A673 (cell line): ENCODE measurements around the gene ITSN2. TPM values are rescaled to one million over a fixed set of nuclear protein-coding genes. Genes with fewer than 3 reads are reported as not detected.

Experiments
- BruUV-seq: library from RNA; stranded (reverse); fragments of 400-500 nt; replicated peaks from 2 replicates; lab custom pipeline; 2021; lab: Mats Ljungman, UMichigan
- CTCF ChIA-PET: fragments of 300-600 bp; sonication (Branson Sonifier 250); formaldehyde crosslinking; loops from one replicate; lab custom pipeline; 2022; ENCODE audit warnings: antibody characterized with exemption; lab: Charles Lee
- POLR2A ChIA-PET: fragments of 300-600 bp; sonication (Branson Sonifier 250); formaldehyde crosslinking; loops from one replicate; lab custom pipeline; 2022; ENCODE audit warnings: antibody characterized with exemption; ENCODE audit not compliant: low non-redundant PET; lab: Charles Lee
- DNase-seq: peaks from one replicate; pipeline ENCODE4 v3.0.0-alpha.2; 2015; ENCODE audit warnings: low spot score
- H3K27ac ChIP-seq: fragments of 200-600 bp; sonication (generic); 2 replicates; pipeline ENCODE4 v1.5.1; 2016; ENCODE audit warnings: mixed run types, low read depth, mild to moderate bottlenecking, mixed read lengths, antibody characterized with exemption, low read length; ENCODE audit not compliant: poor library complexity, severe bottlenecking
- H3K27me3 ChIP-seq: fragments of 200-600 bp; sonication (generic); replicated peaks from 2 replicates; pipeline ENCODE4 v1.6.1; 2017; ENCODE audit warnings: mixed run types, low read depth, mild to moderate bottlenecking, mixed read lengths, antibody characterized with exemption, low read length; ENCODE audit not compliant: insufficient read depth, poor library complexity
- H3K36me3 ChIP-seq: fragments of 200-600 bp; sonication (generic); 2 replicates; pipeline ENCODE4 v1.6.1; 2016; ENCODE audit warnings: mixed run types, mild to moderate bottlenecking, mixed read lengths, antibody characterized with exemption, low read length; ENCODE audit not compliant: insufficient read depth, poor library complexity, severe bottlenecking
- H3K4me1 ChIP-seq: fragments of 200-600 bp; sonication (generic); 2 replicates; pipeline ENCODE4 v1.6.1; 2017; ENCODE audit warnings: mixed run types, mild to moderate bottlenecking, mixed read lengths, antibody characterized with exemption, low read length; ENCODE audit not compliant: insufficient read depth, poor library complexity, severe bottlenecking
- H3K4me3 ChIP-seq: fragments of 200-600 bp; sonication (generic); 2 replicates; pipeline ENCODE4 v1.5.1; 2016; ENCODE audit warnings: low read depth, mixed run types, mild to moderate bottlenecking, mixed read lengths, low read length; ENCODE audit not compliant: poor library complexity, severe bottlenecking
- H3K9me3 ChIP-seq: fragments of 200-600 bp; sonication (generic); 2 replicates; pipeline ENCODE4 v1.6.1; 2016; ENCODE audit warnings: mixed run types, low read depth, mild to moderate bottlenecking, mixed read lengths, antibody characterized with exemption, low read length; ENCODE audit not compliant: poor library complexity, severe bottlenecking
- CTCF ChIP-seq: fragments of 300-800, 200-600 bp; sonication (generic); conservative IDR thresholded peaks from 2 replicates; pipeline ENCODE4 v1.5.1; 2017; ENCODE audit warnings: low read depth, mild to moderate bottlenecking, antibody characterized with exemption, low read length, moderate library complexity, mixed read lengths
- EZH2 ChIP-seq: fragments of 200-600 bp; sonication (generic); IDR thresholded peaks from 2 replicates; pipeline ENCODE4 v1.6.1; 2017; ENCODE audit warnings: borderline replicate concordance, low read depth, mild to moderate bottlenecking, mixed read lengths, antibody characterized with exemption, low read length; ENCODE audit not compliant: poor library complexity, severe bottlenecking
- intact Hi-C: fragments of 100-400 bp; cut with micrococcal nuclease; formaldehyde crosslinking; loops from one replicate; pipeline ENCODE4 v1.10.0; 2022; ENCODE audit not compliant: unreplicated experiment
- total RNA-seq: library from RNA; stranded (reverse); gene quantifications from 2 replicates; pipeline ENCODE4 v1.2.3, GENCODE V29; 2021

Gene ITSN2
- total RNA-seq, 1 experiment from 2014 or later: 16.4 TPM

- H3K27ac ChIP-seq: no peak overlapping the region
- H3K4me1 ChIP-seq: no peaks in the 10 kb centered on the region
- POLR2A ChIA-PET: no interaction called here
- H3K27me3 ChIP-seq: no peaks in the 10 kb centered on the region
- BruUV-seq: no TSS peak
- intact Hi-C loops: no loop called here
- TF ChIP-seq EZH2 (no peak), CTCF (no peak)
- no peak for DNase-seq
- no peaks in the 10 kb centered on the region for H3K36me3 ChIP-seq
- no peak overlapping the region for H3K4me3 ChIP-seq
- CTCF ChIA-PET: no interaction called here
- no peaks in the 10 kb centered on the region for H3K9me3 ChIP-seq
Measured at GRCh38 chr2:24374301-24374700, 14.0 kb upstream of the ITSN2 start.

- no peaks in the 10 kb centered on the region for H3K27me3 ChIP-seq
- no peaks in the 10 kb centered on the region for H3K9me3 ChIP-seq
- intact Hi-C loops: no loop called here
- TF ChIP-seq EZH2 (no peak), CTCF (no peak)
- BruUV-seq: no TSS peak
- ChIA-PET CTCF (no interaction called here), POLR2A (no interaction called here)
- H3K4me3 ChIP-seq: no peak overlapping the region
- no peak for DNase-seq
- no peaks in the 10 kb centered on the region for H3K36me3 ChIP-seq
- H3K27ac ChIP-seq: no peak overlapping the region
- no peaks in the 10 kb centered on the region for H3K4me1 ChIP-seq
Measured at GRCh38 chr2:24372033-24372432, 11.7 kb upstream of the ITSN2 start.

- Histone ChIP-seq H3K9me3 (no peaks in the 10 kb centered on the region), H3K27ac (no peak overlapping the region), H3K36me3 (no peaks in the 10 kb centered on the region), H3K4me1 (peaks cover 1% of the 10 kb centered on the region), H3K27me3 (no peaks in the 10 kb centered on the region), H3K4me3 (no peak overlapping the region)
- intact Hi-C loops: no loop called here
- no TSS peak for BruUV-seq
- CTCF ChIA-PET: no interaction called here
- DNase-seq: no peak
- TF ChIP-seq CTCF: no peak
- POLR2A ChIA-PET: no interaction called here
Measured at GRCh38 chr2:24365826-24366225, 5.5 kb upstream of the ITSN2 start.
